Measurements from ENCODE around the gene GFI1B.
"Not testable (repeated sequence)": the region's sequence is repeated elsewhere in the genome, so short reads cannot be mapped to it uniquely, and the experiment has no call there.

The GFI1B gene

DNA sequence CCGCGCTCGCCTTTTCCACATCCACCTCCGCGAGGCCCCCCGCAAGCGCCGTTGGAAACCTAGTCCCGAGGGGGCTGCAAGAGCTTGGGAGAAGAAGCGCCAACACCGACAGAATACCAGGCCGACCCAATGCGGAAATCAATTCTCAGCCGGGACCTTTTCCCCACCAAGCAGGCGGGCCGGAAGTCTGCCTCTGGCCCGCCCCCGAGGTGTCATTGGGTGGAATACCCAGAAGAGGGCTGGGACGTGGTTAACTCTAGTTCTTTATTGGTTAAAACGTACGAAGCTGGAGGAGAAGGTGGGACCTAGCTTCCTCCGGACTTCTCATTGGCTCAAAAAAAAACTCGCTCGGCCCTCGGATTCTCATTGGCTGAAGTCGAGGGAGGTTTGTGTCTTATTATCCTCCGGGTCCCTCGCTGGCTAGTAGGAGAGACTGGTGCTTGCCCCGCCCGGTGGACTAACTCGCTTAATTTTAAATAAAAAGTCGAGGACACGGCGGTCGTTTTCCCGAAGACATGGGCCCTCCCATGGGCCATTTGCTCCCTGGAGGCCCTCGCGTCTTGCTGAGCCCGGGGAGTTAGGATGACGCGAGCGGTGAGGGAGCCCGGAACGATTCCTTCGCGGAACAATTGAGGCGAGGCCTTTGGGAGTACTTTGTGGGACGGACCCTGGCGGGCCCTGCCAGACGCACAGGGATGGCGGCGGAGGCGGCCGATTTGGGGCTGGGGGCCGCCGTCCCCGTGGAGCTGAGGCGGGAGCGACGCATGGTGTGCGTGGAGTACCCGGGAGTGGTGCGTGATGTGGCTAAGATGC is 52.0 kb downstream of the GFI1B start, which contains the start of gene GTF3C5:
Gene GTF3C5 (plus strand): TSS at position 681 of the 813 bp plus-strand sequence. CDS start 15 bp downstream, at position 696.
- peak within 1 kb of the TSS; percentile 87 to 93 for H3K9ac ChIP-seq (ENCODE audit: low read depth in 1 of 2, low read length in 2 of 2)
- no peaks in the 10 kb centered on the region for H3K27me3 ChIP-seq (ENCODE audit: control insufficient read depth in 1 of 2, insufficient read depth in 2 of 2, low read length in 2 of 2)
- no peaks in the 10 kb centered on the region for H3K9me3 ChIP-seq (ENCODE audit: control insufficient read depth in 1 of 2, low read length in 2 of 2)
- peak within 1 kb of the TSS; percentile 72 for H3K27ac ChIP-seq (ENCODE audit: low read depth, low read length)
- H3K4me1 ChIP-seq (ENCODE audit: control insufficient read depth in 1 of 2, insufficient read depth in 2 of 2, low read length in 2 of 2) = peaks cover 13 to 25% of the 10 kb centered on the region in 2 donors
- H3K4me3 ChIP-seq (ENCODE audit: low read depth in 1 of 2, low read length in 2 of 2) = peak within 1 kb of the TSS; percentile 97 to 98
- peaks cover 0 to 5% of the 10 kb centered on the region in 2 donors for H3K36me3 ChIP-seq (ENCODE audit: control insufficient read depth in 1 of 2, insufficient read depth in 2 of 2, low read length in 2 of 2)

GRCh38 chr9:133031130-133031422 is 52.6 kb downstream of the GFI1B start:
- H3K27ac ChIP-seq (ENCODE audit: low read depth, low read length) = no peak overlapping the region
- peak overlapping the region; percentile 97 to 98 for H3K4me3 ChIP-seq (ENCODE audit: low read depth in 1 of 2, low read length in 2 of 2)
- no peaks in the 10 kb centered on the region for H3K9me3 ChIP-seq (ENCODE audit: control insufficient read depth in 1 of 2, low read length in 2 of 2)
- peaks cover 13 to 25% of the 10 kb centered on the region in 2 donors for H3K4me1 ChIP-seq (ENCODE audit: control insufficient read depth in 1 of 2, insufficient read depth in 2 of 2, low read length in 2 of 2)
- H3K9ac ChIP-seq (ENCODE audit: low read depth in 1 of 2, low read length in 2 of 2) = peak overlapping the region; percentile 83 to 84
- no peaks in the 10 kb centered on the region for H3K27me3 ChIP-seq (ENCODE audit: control insufficient read depth in 1 of 2, insufficient read depth in 2 of 2, low read length in 2 of 2)
- peaks cover 0 to 5% of the 10 kb centered on the region in 2 donors for H3K36me3 ChIP-seq (ENCODE audit: control insufficient read depth in 1 of 2, insufficient read depth in 2 of 2, low read length in 2 of 2)

DNA sequence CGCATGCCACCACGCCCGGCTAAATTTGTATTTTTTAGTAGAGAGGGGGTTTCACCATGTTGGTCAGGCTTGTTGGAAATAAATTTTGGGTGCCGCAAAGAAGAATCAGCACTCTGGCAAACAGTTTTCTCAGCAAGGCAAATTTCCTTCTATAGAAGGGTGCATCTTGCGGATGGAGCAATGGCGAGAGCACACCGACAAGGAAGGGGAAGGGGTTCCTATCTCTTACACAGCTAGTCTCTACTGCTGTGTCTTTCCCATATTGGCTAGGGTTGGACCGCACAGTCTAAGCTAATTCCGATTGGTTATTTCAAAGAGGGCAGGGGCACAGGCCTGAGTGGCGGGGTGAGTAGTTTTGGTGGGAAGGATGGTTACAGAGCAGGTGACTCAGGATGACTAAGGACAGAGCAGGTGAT is 53.0 kb downstream of the GFI1B start:
- Histone ChIP-seq H3K27ac (ENCODE audit: low read depth, low read length) (no peak overlapping the region), H3K9ac (ENCODE audit: low read depth in 1 of 2, low read length in 2 of 2) (peak overlapping the region; percentile 83 to 84)

GRCh38 chr9:133032171-133032570 is 53.7 kb downstream of the GFI1B start:
- peaks cover 0 to 5% of the 10 kb centered on the region in 2 donors for H3K36me3 ChIP-seq (ENCODE audit: control insufficient read depth in 1 of 2, insufficient read depth in 2 of 2, low read length in 2 of 2)
- H3K9ac ChIP-seq (ENCODE audit: low read depth in 1 of 2, low read length in 2 of 2) = no peak overlapping the region
- no peak overlapping the region for H3K27ac ChIP-seq (ENCODE audit: low read depth, low read length)
- H3K4me3 ChIP-seq (ENCODE audit: low read depth in 1 of 2, low read length in 2 of 2) = peak overlapping the region; percentile 97 to 98
- H3K27me3 ChIP-seq (ENCODE audit: control insufficient read depth in 1 of 2, insufficient read depth in 2 of 2, low read length in 2 of 2) = no peaks in the 10 kb centered on the region
- H3K9me3 ChIP-seq (ENCODE audit: control insufficient read depth in 1 of 2, low read length in 2 of 2) = no peaks in the 10 kb centered on the region
- H3K4me1 ChIP-seq (ENCODE audit: control insufficient read depth in 1 of 2, insufficient read depth in 2 of 2, low read length in 2 of 2) = peaks cover 13 to 25% of the 10 kb centered on the region in 2 donors

More for the DNA sequence above, 53.0 kb downstream of the GFI1B start:
- Histone ChIP-seq H3K4me3 (ENCODE audit: low read depth in 1 of 2, low read length in 2 of 2) (peak overlapping the region; percentile 97 to 98), H3K4me1 (ENCODE audit: control insufficient read depth in 1 of 2, insufficient read depth in 2 of 2, low read length in 2 of 2) (peaks cover 13 to 25% of the 10 kb centered on the region in 2 donors), H3K27me3 (ENCODE audit: control insufficient read depth in 1 of 2, insufficient read depth in 2 of 2, low read length in 2 of 2) (no peaks in the 10 kb centered on the region), H3K36me3 (ENCODE audit: control insufficient read depth in 1 of 2, insufficient read depth in 2 of 2, low read length in 2 of 2) (peaks cover 0 to 5% of the 10 kb centered on the region in 2 donors), H3K9me3 (ENCODE audit: control insufficient read depth in 1 of 2, low read length in 2 of 2) (no peaks in the 10 kb centered on the region)

GRCh38 chr9:133035669-133036068 is 57.2 kb downstream of the GFI1B start:
- no peaks in the 10 kb centered on the region for H3K9me3 ChIP-seq (ENCODE audit: control insufficient read depth in 1 of 2, low read length in 2 of 2)
- no peak overlapping the region for H3K27ac ChIP-seq (ENCODE audit: low read depth, low read length)
- no peak overlapping the region for H3K4me3 ChIP-seq (ENCODE audit: low read depth in 1 of 2, low read length in 2 of 2)
- H3K27me3 ChIP-seq (ENCODE audit: control insufficient read depth in 1 of 2, insufficient read depth in 2 of 2, low read length in 2 of 2) = no peaks in the 10 kb centered on the region
- H3K36me3 ChIP-seq (ENCODE audit: control insufficient read depth in 1 of 2, insufficient read depth in 2 of 2, low read length in 2 of 2) = peaks cover 0 to 11% of the 10 kb centered on the region in 2 donors
- peaks cover 9 to 18% of the 10 kb centered on the region in 2 donors for H3K4me1 ChIP-seq (ENCODE audit: control insufficient read depth in 1 of 2, insufficient read depth in 2 of 2, low read length in 2 of 2)
- H3K9ac ChIP-seq (ENCODE audit: low read depth in 1 of 2, low read length in 2 of 2) = no peak overlapping the region

- no peak overlapping the region for H3K27ac ChIP-seq (ENCODE audit: low read depth, low read length)
- H3K36me3 ChIP-seq (ENCODE audit: control insufficient read depth in 1 of 2, insufficient read depth in 2 of 2, low read length in 2 of 2) = peaks cover 5 to 22% of the 10 kb centered on the region in 2 donors
- H3K27me3 ChIP-seq (ENCODE audit: control insufficient read depth in 1 of 2, insufficient read depth in 2 of 2, low read length in 2 of 2) = no peaks in the 10 kb centered on the region
- H3K9me3 ChIP-seq (ENCODE audit: control insufficient read depth in 1 of 2, low read length in 2 of 2) = no peaks in the 10 kb centered on the region
- H3K9ac ChIP-seq (ENCODE audit: low read depth in 1 of 2, low read length in 2 of 2) = no peak overlapping the region
- H3K4me1 ChIP-seq (ENCODE audit: control insufficient read depth in 1 of 2, insufficient read depth in 2 of 2, low read length in 2 of 2) = peaks cover 0 to 5% of the 10 kb centered on the region in 2 donors
- H3K4me3 ChIP-seq (ENCODE audit: low read depth in 1 of 2, low read length in 2 of 2) = no peak overlapping the region
Measured at GRCh38 chr9:133037775-133038515, 59.5 kb downstream of the GFI1B start.

GRCh38 chr9:133040892-133041479 is 62.5 kb downstream of the GFI1B start:
- peaks cover 28 to 47% of the 10 kb centered on the region in 2 donors for H3K36me3 ChIP-seq (ENCODE audit: control insufficient read depth in 1 of 2, insufficient read depth in 2 of 2, low read length in 2 of 2)
- not testable (repeated sequence) for H3K9ac ChIP-seq (ENCODE audit: low read depth in 1 of 2, low read length in 2 of 2)

More at GRCh38 chr9:133040892-133041479, 62.5 kb downstream of the GFI1B start:
- not testable (repeated sequence) for H3K9me3 ChIP-seq (ENCODE audit: control insufficient read depth in 1 of 2, low read length in 2 of 2); H3K27me3 ChIP-seq (ENCODE audit: control insufficient read depth in 1 of 2, insufficient read depth in 2 of 2, low read length in 2 of 2); H3K4me3 ChIP-seq (ENCODE audit: low read depth in 1 of 2, low read length in 2 of 2); H3K4me1 ChIP-seq (ENCODE audit: control insufficient read depth in 1 of 2, insufficient read depth in 2 of 2, low read length in 2 of 2); H3K27ac ChIP-seq (ENCODE audit: low read depth, low read length)

All from duodenal mucosa (tissue), 2 donors.